SK-N-SH treated with all-trans-retinoic acid at 6 μM for 48 hours (cell line): Measurements from ENCODE around the gene LYPD5.

Source experiments
- ARNTL ChIP-seq: fragments of 450-650 bp; formaldehyde crosslinking; IDR thresholded peaks from 2 replicates; pipeline ENCODE4 v1.5.0; 2020; ENCODE audit warnings: low read depth, mild to moderate bottlenecking, moderate library complexity, borderline replicate concordance
- ESRRG ChIP-seq: fragments of 250-450 bp; sonication (Bioruptor Pico); IDR thresholded peaks from 2 replicates; pipeline ENCODE4 v1.6.1; 2021; ENCODE audit warnings: mild to moderate bottlenecking
- ISL1 ChIP-seq: fragments of 250-450 bp; sonication (Bioruptor Pico); IDR thresholded peaks from 2 replicates; pipeline ENCODE4 v2.1.2; 2022; ENCODE audit warnings: mild to moderate bottlenecking, moderate library complexity
- OSR1 ChIP-seq: fragments of 250-450 bp; sonication (Bioruptor Pico); IDR thresholded peaks from 2 replicates; pipeline ENCODE4 v1.8.0; 2022; ENCODE audit warnings: moderate library complexity, mild to moderate bottlenecking, inconsistent platforms
- PPARA ChIP-seq: fragments of 250-450 bp; sonication (Bioruptor Pico); IDR thresholded peaks from 2 replicates; pipeline ENCODE4 v1.5.0; 2020; ENCODE audit warnings: mild to moderate bottlenecking, borderline replicate concordance
- RARB ChIP-seq: fragments of 250-450 bp; sonication (Bioruptor Pico); IDR thresholded peaks from 2 replicates; pipeline ENCODE4 v1.8.0; 2021; ENCODE audit warnings: mild to moderate bottlenecking, moderate library complexity
- SNAI2 ChIP-seq: fragments of 250-450 bp; sonication (Bioruptor Pico); IDR thresholded peaks from 2 replicates; pipeline ENCODE4 v1.5.0; 2020; ENCODE audit warnings: mild to moderate bottlenecking, moderate library complexity
- TCF4 ChIP-seq: fragments of 250-450 bp; sonication (Bioruptor Pico); IDR thresholded peaks from 2 replicates; pipeline ENCODE4 v1.8.0; 2021; ENCODE audit warnings: mild to moderate bottlenecking, moderate library complexity, borderline replicate concordance
- TSHZ2 ChIP-seq: fragments of 250-450 bp; sonication (Bioruptor Pico); IDR thresholded peaks from 2 replicates; pipeline ENCODE4 v1.5.0; 2020; ENCODE audit warnings: mild to moderate bottlenecking, moderate library complexity
- ZC3H10 ChIP-seq: fragments of 250-450 bp; sonication (Bioruptor Pico); IDR thresholded peaks from 2 replicates; pipeline ENCODE4 v1.5.1; 2021; ENCODE audit warnings: mild to moderate bottlenecking, moderate library complexity
- ZFP3 ChIP-seq: fragments of 250-450 bp; sonication (Bioruptor Pico); IDR thresholded peaks from 2 replicates; pipeline ENCODE4 v1.5.0; 2020; ENCODE audit warnings: mild to moderate bottlenecking, moderate library complexity
- ZFP30 ChIP-seq: fragments of 450-650 bp; formaldehyde crosslinking; IDR thresholded peaks from 2 replicates; pipeline ENCODE4 v1.5.0; 2022; ENCODE audit warnings: mild to moderate bottlenecking, moderate library complexity
- TF ChIP-seq, protein P1 (sequence below): fragments of 250-450 bp; sonication (Bioruptor Pico); IDR thresholded peaks from 2 replicates; pipeline ENCODE4 v1.8.0; 2020; ENCODE audit warnings: mild to moderate bottlenecking, moderate library complexity, borderline replicate concordance

GRCh38 chr19:43779820-43780219, 22.4 kb downstream of the LYPD5 start:
- no peak for TF ChIP-seq ZC3H10 (CRISPR knock-in tag)
- no peak for TF ChIP-seq RARB (CRISPR knock-in tag)
- TF ChIP-seq SNAI2 (CRISPR knock-in tag) = no peak
- no peak for TF ChIP-seq TCF4 (CRISPR knock-in tag)
- no peak for TF ChIP-seq ZFP30 (CRISPR knock-in tag)
- TF ChIP-seq OSR1 (CRISPR knock-in tag) = no peak
- TF ChIP-seq, protein P1, sequence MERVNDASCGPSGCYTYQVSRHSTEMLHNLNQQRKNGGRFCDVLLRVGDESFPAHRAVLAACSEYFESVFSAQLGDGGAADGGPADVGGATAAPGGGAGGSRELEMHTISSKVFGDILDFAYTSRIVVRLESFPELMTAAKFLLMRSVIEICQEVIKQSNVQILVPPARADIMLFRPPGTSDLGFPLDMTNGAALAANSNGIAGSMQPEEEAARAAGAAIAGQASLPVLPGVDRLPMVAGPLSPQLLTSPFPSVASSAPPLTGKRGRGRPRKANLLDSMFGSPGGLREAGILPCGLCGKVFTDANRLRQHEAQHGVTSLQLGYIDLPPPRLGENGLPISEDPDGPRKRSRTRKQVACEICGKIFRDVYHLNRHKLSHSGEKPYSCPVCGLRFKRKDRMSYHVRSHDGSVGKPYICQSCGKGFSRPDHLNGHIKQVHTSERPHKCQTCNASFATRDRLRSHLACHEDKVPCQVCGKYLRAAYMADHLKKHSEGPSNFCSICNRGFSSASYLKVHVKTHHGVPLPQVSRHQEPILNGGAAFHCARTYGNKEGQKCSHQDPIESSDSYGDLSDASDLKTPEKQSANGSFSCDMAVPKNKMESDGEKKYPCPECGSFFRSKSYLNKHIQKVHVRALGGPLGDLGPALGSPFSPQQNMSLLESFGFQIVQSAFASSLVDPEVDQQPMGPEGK = no peak
- TF ChIP-seq ARNTL (CRISPR knock-in tag) = no peak
- TF ChIP-seq PPARA (CRISPR knock-in tag) = no peak
- no peak for TF ChIP-seq ZFP3 (CRISPR knock-in tag)
- TF ChIP-seq ISL1 (CRISPR knock-in tag) = no peak
- no peak for TF ChIP-seq ESRRG
- TF ChIP-seq TSHZ2 (CRISPR knock-in tag) = no peak
